Stimulated activated CD8-positive, alpha-beta memory T cell treated with anti-CD3 and anti-CD28 coated beads, Interleukin-12 subunit alpha, Interleukin-12 subunit beta, amount 100 ng/mL, for 24 hours (primary cell): Measurements from ENCODE around the gene MTRF1.

Source experiments
- DNase-seq: peaks from one replicate; pipeline ENCODE4 v3.0.0-alpha.2; 2020; ENCODE audit errors: extremely low read depth

The MTRF1 gene, protein sequence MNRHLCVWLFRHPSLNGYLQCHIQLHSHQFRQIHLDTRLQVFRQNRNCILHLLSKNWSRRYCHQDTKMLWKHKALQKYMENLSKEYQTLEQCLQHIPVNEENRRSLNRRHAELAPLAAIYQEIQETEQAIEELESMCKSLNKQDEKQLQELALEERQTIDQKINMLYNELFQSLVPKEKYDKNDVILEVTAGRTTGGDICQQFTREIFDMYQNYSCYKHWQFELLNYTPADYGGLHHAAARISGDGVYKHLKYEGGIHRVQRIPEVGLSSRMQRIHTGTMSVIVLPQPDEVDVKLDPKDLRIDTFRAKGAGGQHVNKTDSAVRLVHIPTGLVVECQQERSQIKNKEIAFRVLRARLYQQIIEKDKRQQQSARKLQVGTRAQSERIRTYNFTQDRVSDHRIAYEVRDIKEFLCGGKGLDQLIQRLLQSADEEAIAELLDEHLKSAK

GRCh38 chr13:41263261-41263971 lies at the start of gene MTRF1:
TSS of gene MTRF1 (minus strand) at chr13:41263576. CDS start at chr13:41260907, 2,669 bp downstream.
- DNase-seq = peak; percentile 58

DNA sequence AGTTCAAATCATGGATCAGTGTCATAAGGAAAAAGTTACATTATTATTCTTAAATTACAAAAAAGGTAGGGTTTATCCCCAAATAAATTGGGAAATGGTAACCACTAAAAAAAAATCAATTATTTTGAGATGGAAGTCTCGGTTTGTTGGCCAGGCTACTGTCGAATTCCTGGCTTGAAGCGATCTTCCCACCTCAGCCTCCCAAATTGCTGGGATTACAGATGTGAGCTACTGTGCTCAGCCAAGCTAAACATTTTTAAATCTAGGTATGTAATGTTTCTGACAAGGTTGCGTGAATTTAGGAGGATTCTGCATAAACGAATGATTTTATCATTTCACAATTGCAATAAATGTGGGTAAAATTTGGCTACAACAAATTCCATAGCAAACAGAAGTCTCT lies 49.7 kb upstream of the MTRF1 start:
- no peak for DNase-seq

- no peak for DNase-seq
These were observed 48.8 kb upstream of the MTRF1 start for GRCh38 chr13:41312176-41312500.

DNA sequence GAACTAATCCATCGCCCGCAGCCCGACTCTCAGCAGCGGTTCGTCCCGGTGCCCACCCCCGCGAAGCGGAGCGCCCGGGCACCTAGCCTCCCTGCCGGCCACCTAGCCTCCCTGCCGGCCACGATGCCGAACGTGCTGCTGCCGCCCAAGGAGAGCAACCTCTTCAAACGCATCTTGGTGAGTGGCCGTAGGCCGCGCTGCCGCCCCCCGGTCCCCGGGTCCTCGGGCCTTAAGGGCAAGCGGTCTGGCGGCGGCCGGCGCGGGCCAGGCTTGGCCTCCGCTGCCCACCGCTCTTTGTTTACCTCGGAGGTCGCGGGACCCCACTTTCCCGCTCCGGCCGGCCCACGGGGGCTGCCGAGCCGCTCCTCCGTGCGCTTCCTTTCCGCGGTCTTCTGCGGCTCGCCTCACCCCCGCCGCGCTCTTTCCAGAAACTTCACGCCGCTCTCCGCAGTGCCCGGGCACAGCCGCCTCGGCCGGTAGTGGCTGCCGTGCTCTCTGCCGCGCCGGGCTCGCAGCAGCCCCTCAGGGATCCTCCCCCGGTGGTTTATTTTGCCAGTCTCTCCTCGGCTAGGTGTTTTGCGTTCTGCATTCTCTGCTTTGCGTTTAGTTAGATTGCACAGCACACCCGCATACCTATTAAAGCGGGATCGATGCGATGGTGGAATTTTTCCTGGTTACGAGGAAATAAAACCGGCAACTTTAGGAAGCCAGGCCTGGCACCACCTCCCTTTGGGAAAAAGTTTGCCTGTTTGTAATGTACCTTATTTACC lies 48.2 kb upstream of the MTRF1 start:
- peak; percentile 21 for DNase-seq

GRCh38 chr13:41310963-41311405 lies 47.6 kb upstream of the MTRF1 start, which contains the start of gene NAA16:
TSS of gene NAA16 (plus strand) at chr13:41311267. CDS start at chr13:41311529, 262 bp downstream.
- peak; percentile 91 for DNase-seq

DNA sequence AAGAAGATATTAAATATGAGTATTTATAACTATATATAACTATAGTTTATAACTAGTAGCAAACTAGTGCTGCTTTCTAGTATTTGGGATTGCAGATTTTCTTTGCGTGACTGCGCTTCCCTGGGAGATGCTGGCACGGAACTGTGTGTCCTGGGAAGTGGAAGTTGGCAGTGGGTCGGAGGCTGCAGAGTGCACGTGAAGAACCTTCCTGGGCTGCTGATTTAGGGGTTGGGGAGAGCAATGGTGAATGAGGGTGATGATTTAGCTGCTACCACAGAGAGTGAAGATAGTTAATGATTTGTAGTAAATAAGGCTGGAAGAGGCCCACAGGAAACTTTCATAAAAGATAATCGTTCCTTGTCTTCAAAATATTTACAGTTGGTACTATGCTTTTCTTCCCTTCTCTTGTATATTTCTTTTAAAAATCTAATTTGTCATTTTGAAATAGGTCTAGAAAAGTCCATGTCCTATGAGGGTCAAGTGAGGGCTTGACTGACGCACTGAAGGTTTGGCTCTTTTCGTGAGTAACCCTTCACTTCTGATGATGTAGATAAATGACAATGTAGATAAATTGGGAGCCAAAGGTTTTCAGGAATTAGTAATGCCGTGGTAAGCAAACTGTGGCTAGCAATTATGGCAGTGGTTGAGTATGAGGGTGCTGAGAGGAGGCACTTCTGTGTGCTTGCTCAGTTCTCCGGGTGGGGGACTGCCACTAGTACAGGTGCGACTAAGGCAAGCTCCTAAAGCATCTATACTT lies 44.7 kb upstream of the MTRF1 start:
- DNase-seq = no peak

GRCh38 chr13:41306271-41307145 lies 43.1 kb upstream of the MTRF1 start:
- no peak for DNase-seq

DNA sequence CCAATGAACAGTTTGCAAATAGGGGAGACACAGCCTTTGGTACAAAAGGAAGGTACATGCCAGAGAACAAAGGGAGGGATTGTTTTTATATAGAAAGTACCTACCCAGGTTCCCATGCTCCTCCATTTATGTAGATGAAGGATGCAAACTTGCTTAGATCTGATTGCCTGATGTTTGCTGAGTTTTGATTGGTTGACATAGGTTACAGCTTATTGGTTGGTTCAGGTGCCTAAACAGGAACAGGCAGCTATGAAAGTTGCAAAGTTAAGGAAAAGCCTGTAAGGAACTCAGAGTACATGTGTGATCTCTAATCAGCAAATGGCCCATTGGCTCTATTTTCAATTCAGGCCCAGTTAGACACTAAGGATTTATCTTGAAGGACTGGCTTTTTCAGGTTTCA lies 41.2 kb upstream of the MTRF1 start:
- no peak for DNase-seq

- no peak for DNase-seq
These were observed 39.4 kb upstream of the MTRF1 start for GRCh38 chr13:41302743-41303142.

DNA sequence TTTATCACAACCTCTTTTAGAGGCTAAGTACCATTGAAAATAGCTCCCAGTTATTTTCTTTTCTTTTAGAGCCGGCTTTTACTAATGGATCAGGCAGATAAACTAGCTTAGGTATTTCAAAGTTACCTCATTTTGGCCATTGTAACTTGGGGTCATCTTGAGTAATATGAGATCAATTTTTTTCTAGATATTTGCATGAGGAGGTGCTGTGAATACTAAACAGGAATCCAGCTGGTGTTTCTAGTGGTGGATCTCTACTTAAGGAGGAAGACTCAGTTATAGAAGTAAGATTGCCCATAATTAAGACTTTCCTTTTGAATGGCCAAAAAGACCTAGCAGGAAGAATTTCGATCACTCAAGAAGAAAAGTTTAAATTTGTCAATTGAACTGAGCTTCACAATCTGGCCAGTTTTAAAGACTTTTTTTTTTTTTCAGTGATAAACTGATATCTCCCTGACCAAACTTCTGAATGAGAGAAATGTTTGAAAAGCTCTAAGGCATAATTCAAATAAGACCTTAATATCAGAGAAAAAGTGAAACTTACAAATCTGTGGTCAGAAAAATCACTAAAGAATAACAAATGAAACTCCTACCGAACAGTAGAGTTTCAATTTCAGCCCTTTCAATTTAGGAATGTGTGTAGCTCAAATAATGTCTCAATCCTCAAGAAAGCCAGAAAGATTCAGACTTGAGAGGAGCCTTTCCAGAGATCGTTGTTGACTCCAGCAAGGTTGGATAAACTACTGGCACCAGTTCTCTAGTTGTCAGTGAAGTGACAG lies 36.1 kb upstream of the MTRF1 start:
- DNase-seq = no peak

DNA sequence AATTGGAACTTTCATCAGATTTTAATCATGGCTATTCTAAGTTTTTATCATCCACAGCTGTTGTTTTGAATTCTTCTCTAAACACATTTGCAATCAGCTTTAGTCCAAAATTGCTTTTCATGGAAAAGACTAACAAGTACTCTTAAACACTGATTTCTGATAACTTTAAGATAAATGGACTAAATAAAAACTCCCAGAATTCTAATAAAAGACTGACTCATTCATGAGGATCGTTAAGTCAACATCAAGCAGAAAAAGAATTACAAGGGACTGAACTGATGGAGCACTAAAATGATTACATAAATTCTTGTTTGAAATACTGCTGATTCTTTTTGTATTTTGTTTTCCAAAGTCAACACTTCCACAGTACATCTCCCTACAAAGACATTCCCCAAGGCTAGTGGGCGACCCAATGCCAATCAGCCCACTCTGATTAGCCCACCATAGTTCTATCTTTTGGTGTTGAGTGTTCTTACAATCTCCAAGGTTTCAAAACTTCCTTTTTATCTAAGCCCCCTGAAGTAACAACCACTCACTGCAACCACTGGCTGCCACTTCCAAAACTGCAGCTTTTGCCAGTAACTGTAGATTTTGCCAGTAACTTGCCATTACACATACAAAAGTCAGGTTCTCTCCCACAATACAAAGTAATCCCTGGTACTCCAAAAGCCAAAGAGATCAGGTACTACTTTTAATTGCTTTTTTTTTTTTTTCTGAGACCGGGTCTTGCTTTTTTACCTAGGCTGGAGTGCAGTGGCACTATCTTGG lies 33.7 kb upstream of the MTRF1 start:
- DNase-seq = no peak

- no peak for DNase-seq
These were observed 32.6 kb upstream of the MTRF1 start for GRCh38 chr13:41295973-41296372.

GRCh38 chr13:41294914-41295313 lies 31.5 kb upstream of the MTRF1 start:
- DNase-seq = no peak

- no peak for DNase-seq
These were observed 29.9 kb upstream of the MTRF1 start for GRCh38 chr13:41293272-41293671.

GRCh38 chr13:41291246-41291645 lies 27.9 kb upstream of the MTRF1 start:
- no peak for DNase-seq

GRCh38 chr13:41289463-41289881 lies 26.1 kb upstream of the MTRF1 start:
- no peak for DNase-seq

DNA sequence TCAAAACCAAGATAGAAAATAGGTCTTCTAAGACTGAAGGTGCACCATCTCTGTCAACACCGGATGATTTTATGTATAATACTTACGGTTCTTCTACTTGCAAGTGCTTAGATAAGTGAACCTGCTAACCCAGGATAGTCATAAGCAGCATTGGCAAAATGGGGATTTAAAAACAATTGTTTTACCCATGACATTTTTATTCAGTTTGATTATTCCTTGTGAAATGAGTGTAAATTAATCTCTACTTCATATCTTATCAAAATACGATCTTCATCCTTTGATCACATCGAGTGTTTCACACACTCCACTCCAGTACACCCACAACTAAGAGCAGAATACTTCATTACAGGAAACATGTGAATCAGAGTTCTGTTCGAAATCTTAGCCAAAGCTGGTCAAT lies 23.0 kb upstream of the MTRF1 start:
- no peak for DNase-seq

GRCh38 chr13:41284512-41285288 lies 21.3 kb upstream of the MTRF1 start:
- DNase-seq = no peak
